DMS 273 (cell line): ENCODE data around the gene NGLY1.

Experiments
- DNase-seq: peaks from one replicate; lab custom pipeline; 2025; ENCODE audit not compliant: unreplicated experiment; lab: John Stamatoyannopoulos, UW

Gene NGLY1

GRCh38 chr3:25784971-25785370, 1.7 kb upstream of the NGLY1 start:
- DNase-seq = no peak

GRCh38 chr3:25783661-25784512, 644 bp upstream of the NGLY1 start:
- DNase-seq = peak; percentile 72

- no peak for DNase-seq
Measured at GRCh38 chr3:25782636-25782937, 656 bp downstream of the NGLY1 start.

- no peak for DNase-seq
Measured at GRCh38 chr3:25781758-25782594, 1.3 kb downstream of the NGLY1 start.

GRCh38 chr3:25781145-25781757, 2.0 kb downstream of the NGLY1 start:
- no peak for DNase-seq

GRCh38 chr3:25780618-25781017, 2.6 kb downstream of the NGLY1 start:
- no peak for DNase-seq

GRCh38 chr3:25775936-25776335, 7.3 kb downstream of the NGLY1 start:
- DNase-seq = no peak

GRCh38 chr3:25768851-25769250, 14.4 kb downstream of the NGLY1 start:
- no peak for DNase-seq

GRCh38 chr3:25751725-25752124, 31.5 kb downstream of the NGLY1 start:
- DNase-seq = no peak

- no peak for DNase-seq
Measured at GRCh38 chr3:25751048-25751447, 32.2 kb downstream of the NGLY1 start.

- DNase-seq = no peak
Measured at GRCh38 chr3:25749031-25749581, 34.1 kb downstream of the NGLY1 start.

GRCh38 chr3:25748189-25748588, 35.1 kb downstream of the NGLY1 start:
- DNase-seq = no peak

GRCh38 chr3:25747033-25747432, 36.2 kb downstream of the NGLY1 start:
- DNase-seq = no peak

- DNase-seq = no peak
Measured at GRCh38 chr3:25744470-25744869, 38.8 kb downstream of the NGLY1 start.

GRCh38 chr3:25728101-25728500, 55.1 kb downstream of the NGLY1 start:
- peak; percentile 51 for DNase-seq

- peak; percentile 29 for DNase-seq
Measured at GRCh38 chr3:25727316-25727715, 55.9 kb downstream of the NGLY1 start.

- peak; percentile 3 for DNase-seq
Measured at GRCh38 chr3:25725810-25726209, 57.4 kb downstream of the NGLY1 start.

- no peak for DNase-seq
Measured at GRCh38 chr3:25724948-25725645, 58.1 kb downstream of the NGLY1 start.

GRCh38 chr3:25723802-25724201, 59.4 kb downstream of the NGLY1 start:
- DNase-seq = no peak

- DNase-seq = no peak
Measured at GRCh38 chr3:25719321-25719720, 63.9 kb downstream of the NGLY1 start.
